ENCODE measurements around the gene KCNQ4.

The KCNQ4 gene

GRCh38 chr1:40822890-40823289, 39.3 kb downstream of the KCNQ4 start:
- DNase-seq, result no peak

- no peak for DNase-seq
Measured at GRCh38 chr1:40823345-40823744, 39.8 kb downstream of the KCNQ4 start.

- no peak for DNase-seq
Measured at GRCh38 chr1:40823983-40824382, 40.4 kb downstream of the KCNQ4 start.

GRCh38 chr1:40824591-40825434, 41.2 kb downstream of the KCNQ4 start:
- DNase-seq, result peak; percentile 25

GRCh38 chr1:40825435-40825788, 41.8 kb downstream of the KCNQ4 start:
- no peak for DNase-seq

GRCh38 chr1:40825996-40826395, 42.4 kb downstream of the KCNQ4 start:
- no peak for DNase-seq

- no peak for DNase-seq
Measured at GRCh38 chr1:40829631-40830245, 46.2 kb downstream of the KCNQ4 start.

GRCh38 chr1:40830419-40830943, 46.9 kb downstream of the KCNQ4 start:
- DNase-seq, result no peak

- DNase-seq, result no peak
Measured at GRCh38 chr1:40831001-40831732, 47.6 kb downstream of the KCNQ4 start.

- no peak for DNase-seq
Measured at GRCh38 chr1:40833979-40834378, 50.4 kb downstream of the KCNQ4 start.

- no peak for DNase-seq
Measured at GRCh38 chr1:40834968-40835545, 51.5 kb downstream of the KCNQ4 start.

- DNase-seq, result no peak
Measured at GRCh38 chr1:40836283-40836682, 52.7 kb downstream of the KCNQ4 start.

GRCh38 chr1:40837601-40838000, 54.0 kb downstream of the KCNQ4 start:
- DNase-seq, result no peak

- DNase-seq, result no peak
Measured at GRCh38 chr1:40838045-40838979, 54.7 kb downstream of the KCNQ4 start.

- no peak for DNase-seq
Measured at GRCh38 chr1:40838980-40839942, 55.7 kb downstream of the KCNQ4 start.

GRCh38 chr1:40839943-40840335, 56.4 kb downstream of the KCNQ4 start:
- no peak for DNase-seq

GRCh38 chr1:40840526-40841323, 57.1 kb downstream of the KCNQ4 start:
- DNase-seq, result no peak

GRCh38 chr1:40841602-40842001, 58.0 kb downstream of the KCNQ4 start:
- DNase-seq, result no peak

- no peak for DNase-seq
Measured at GRCh38 chr1:40842207-40842606, 58.6 kb downstream of the KCNQ4 start.

GRCh38 chr1:40842691-40843090, 59.1 kb downstream of the KCNQ4 start:
- DNase-seq, result no peak
